SK-N-SH treated with all-trans-retinoic acid at 6 μM for 48 hours (cell line): Measurements from ENCODE around the gene SEPTIN3.

Source experiments
- ARNTL ChIP-seq: fragments of 450-650 bp; formaldehyde crosslinking; IDR thresholded peaks from 2 replicates; pipeline ENCODE4 v1.5.0; 2020; ENCODE audit warnings: low read depth, mild to moderate bottlenecking, moderate library complexity, borderline replicate concordance
- BACH2 ChIP-seq: fragments of 250-450 bp; sonication (Bioruptor Pico); IDR thresholded peaks from 2 replicates; pipeline ENCODE4 v1.9.0; 2021; ENCODE audit warnings: mild to moderate bottlenecking, borderline replicate concordance
- CREB5 ChIP-seq: fragments of 250-450 bp; sonication (Bioruptor Pico); IDR thresholded peaks from 2 replicates; pipeline ENCODE4 v1.5.1; 2020; ENCODE audit warnings: low read depth, mild to moderate bottlenecking, moderate library complexity
- PATZ1 ChIP-seq: fragments of 250-450 bp; sonication (Bioruptor Pico); IDR thresholded peaks from 2 replicates; pipeline ENCODE4 v1.8.0; 2020; ENCODE audit warnings: mild to moderate bottlenecking, moderate library complexity, borderline replicate concordance
- PPARA ChIP-seq: fragments of 250-450 bp; sonication (Bioruptor Pico); IDR thresholded peaks from 2 replicates; pipeline ENCODE4 v1.5.0; 2020; ENCODE audit warnings: mild to moderate bottlenecking, borderline replicate concordance
- SNAI2 ChIP-seq: fragments of 250-450 bp; sonication (Bioruptor Pico); IDR thresholded peaks from 2 replicates; pipeline ENCODE4 v1.5.0; 2020; ENCODE audit warnings: mild to moderate bottlenecking, moderate library complexity

GRCh38 chr22:41923595-41924276, 45.5 kb upstream of the SEPTIN3 start:
- TF ChIP-seq CREB5 (no peak), PATZ1 (CRISPR knock-in tag) (no peak), PPARA (no peak), BACH2 (CRISPR knock-in tag) (no peak), ARNTL (CRISPR knock-in tag) (no peak), SNAI2 (CRISPR knock-in tag) (no peak)
